ENCODE data around the gene SPATA31D3.

- TF ChIP-seq CTCF (conservative IDR thresholded peaks at IDR 0.05 in 1 of 2, IDR thresholded peaks at IDR 0.05 in 1 of 2; ENCODE audit: low read depth in 1 of 2, low read length in 2 of 2) (no peak), EZH2 (IDR thresholded peaks at IDR 0.05; ENCODE audit: low read length, missing control alignments) (no peak)
Observed at GRCh38 chr9:81894891-81895290, 48.4 kb upstream of the SPATA31D3 start.
